ACC112 (cell line): ENCODE results near the gene MAST4.

Source experiments
- H2AFZ ChIP-seq: fragments of 200-600 bp; sonication (generic); one replicate; pipeline ENCODE4 v1.6.0; 2017; ENCODE audit warnings: antibody characterized with exemption, low read length; ENCODE audit not compliant: unreplicated experiment
- H3K27ac ChIP-seq: fragments of 200-600 bp; sonication (generic); 2 replicates; pipeline ENCODE4 v1.5.1; 2014; ENCODE audit warnings: low read depth, mild to moderate bottlenecking, antibody characterized with exemption, low read length, moderate library complexity
- H3K27me3 ChIP-seq: fragments of 200-600 bp; sonication (generic); 2 replicates; pipeline ENCODE4 v1.6.1; 2014; ENCODE audit warnings: mild to moderate bottlenecking, antibody characterized with exemption, low read length, moderate library complexity, mixed read lengths; ENCODE audit not compliant: insufficient read depth
- H3K36me3 ChIP-seq: fragments of 200-600 bp; sonication (generic); 2 replicates; pipeline ENCODE4 v1.6.1; 2016; ENCODE audit warnings: mild to moderate bottlenecking, antibody characterized with exemption, low read length, moderate library complexity, mixed read lengths; ENCODE audit not compliant: insufficient read depth
- H3K4me1 ChIP-seq: fragments of 200-600 bp; sonication (generic); one replicate; pipeline ENCODE4 v1.6.1; 2016; ENCODE audit warnings: low read length, mixed read lengths; ENCODE audit not compliant: insufficient read depth, unreplicated experiment, control insufficient read depth
- H3K4me3 ChIP-seq: fragments of 200-600 bp; sonication (generic); 2 replicates; pipeline ENCODE4 v1.5.1; 2014; ENCODE audit warnings: mild to moderate bottlenecking, low read depth, low read length
- H3K79me2 ChIP-seq: fragments of 200-600 bp; sonication (generic); one replicate; pipeline ENCODE4 v1.6.0; 2016; ENCODE audit warnings: low read length; ENCODE audit not compliant: control insufficient read depth, unreplicated experiment, insufficient read depth

MAST4 gene

DNA sequence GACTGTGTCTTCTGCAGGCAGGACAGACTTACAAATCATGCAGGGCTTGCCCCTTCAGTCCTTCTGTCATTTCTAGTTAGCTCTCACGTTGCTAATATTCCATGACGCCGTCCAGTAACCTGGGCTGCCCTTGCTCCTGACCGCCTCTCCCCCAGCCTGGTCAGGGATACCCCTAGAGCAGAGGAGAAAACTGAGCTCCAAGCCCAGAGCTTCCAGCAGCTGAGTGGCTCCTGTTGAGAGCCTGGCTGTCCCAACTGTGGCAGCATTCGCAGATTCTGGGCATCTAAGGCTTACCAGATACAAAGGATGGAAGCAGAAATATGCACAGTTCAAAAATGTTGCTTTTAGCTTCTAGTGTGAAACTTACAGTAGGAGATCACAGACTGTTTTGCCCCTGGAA lies 415.2 kb downstream of the MAST4 start:
- peaks cover 19% of the 10 kb centered on the region for H3K79me2 ChIP-seq
- peak overlapping the region; percentile 71 for H3K27ac ChIP-seq
- peaks cover 68% of the 10 kb centered on the region for H3K4me1 ChIP-seq

GRCh38 chr5:67012171-67012570 lies 416.0 kb downstream of the MAST4 start:
- Histone ChIP-seq H3K27ac (peak overlapping the region; percentile 71), H3K27me3 (no peaks in the 10 kb centered on the region), H3K4me3 (no peak overlapping the region; the same call in 1 of the 2 replicates), H3K79me2 (peaks cover 11% of the 10 kb centered on the region), H3K4me1 (peaks cover 68% of the 10 kb centered on the region), H3K36me3 (no peaks in the 10 kb centered on the region), H2AFZ (no peak overlapping the region)

More for the DNA sequence above, 415.2 kb downstream of the MAST4 start:
- no peaks in the 10 kb centered on the region for H3K36me3 ChIP-seq
- no peaks in the 10 kb centered on the region for H3K27me3 ChIP-seq
- H3K4me3 ChIP-seq = peak overlapping the region; percentile 31
- H2AFZ ChIP-seq = peak overlapping the region; percentile 6

DNA sequence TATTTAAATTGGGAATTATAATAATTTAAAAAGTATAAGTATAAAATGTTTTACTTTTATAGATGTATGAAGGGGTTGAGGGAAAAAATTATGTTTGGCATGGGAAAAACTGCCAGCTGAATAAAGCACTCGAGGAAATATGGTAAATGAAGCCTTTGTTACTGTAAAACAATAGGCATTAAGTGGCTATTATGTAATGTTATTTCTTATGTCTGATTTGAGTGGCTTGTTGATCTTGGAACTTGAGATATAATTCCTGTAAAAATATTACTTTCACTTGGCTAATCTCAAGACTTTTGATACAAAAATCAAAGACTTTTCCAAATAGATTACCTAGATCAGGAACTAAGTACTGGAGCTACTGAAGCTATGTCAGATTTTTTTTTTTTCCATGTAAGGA lies 417.5 kb downstream of the MAST4 start:
- no peak overlapping the region for H3K27ac ChIP-seq
- H2AFZ ChIP-seq = no peak overlapping the region
- H3K79me2 ChIP-seq = peaks cover 2% of the 10 kb centered on the region
- peaks cover 66% of the 10 kb centered on the region for H3K4me1 ChIP-seq
- H3K36me3 ChIP-seq = no peaks in the 10 kb centered on the region
- no peaks in the 10 kb centered on the region for H3K27me3 ChIP-seq
- H3K4me3 ChIP-seq = no peak overlapping the region

DNA sequence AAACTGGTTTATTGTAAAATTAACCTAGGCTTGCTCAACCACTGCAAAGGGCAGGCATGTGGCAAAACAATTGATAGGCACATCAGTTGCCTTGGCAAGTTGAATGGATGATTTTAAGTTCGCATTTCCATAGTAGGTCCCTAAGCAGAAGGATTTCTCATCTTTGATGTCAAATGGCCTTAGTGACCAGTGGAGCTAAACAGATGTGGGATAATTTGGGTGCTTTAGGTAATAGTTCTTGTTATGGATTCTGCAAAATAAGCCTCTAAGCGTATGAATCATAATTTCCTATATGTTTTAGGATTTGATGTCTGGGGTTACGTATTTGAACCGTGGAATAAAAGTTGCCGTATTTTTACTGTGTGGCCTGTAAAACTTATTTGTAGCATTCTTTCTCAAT lies 418.0 kb downstream of the MAST4 start:
- H3K79me2 ChIP-seq = peaks cover 2% of the 10 kb centered on the region
- no peak overlapping the region for H2AFZ ChIP-seq

GRCh38 chr5:67014957-67015400 lies 418.8 kb downstream of the MAST4 start:
- Histone ChIP-seq H3K4me3 (peak overlapping the region; percentile 73), H2AFZ (peak overlapping the region; percentile 80), H3K79me2 (peaks cover 2% of the 10 kb centered on the region), H3K27ac (peak overlapping the region; percentile 54), H3K36me3 (no peaks in the 10 kb centered on the region), H3K27me3 (no peaks in the 10 kb centered on the region), H3K4me1 (peaks cover 66% of the 10 kb centered on the region)

More for the DNA sequence above, 418.0 kb downstream of the MAST4 start:
- peaks cover 66% of the 10 kb centered on the region for H3K4me1 ChIP-seq
- no peak overlapping the region for H3K27ac ChIP-seq
- no peaks in the 10 kb centered on the region for H3K27me3 ChIP-seq
- H3K4me3 ChIP-seq = no peak overlapping the region
- no peaks in the 10 kb centered on the region for H3K36me3 ChIP-seq

GRCh38 chr5:67015541-67016191 lies 419.5 kb downstream of the MAST4 start:
- Histone ChIP-seq H3K27ac (peak overlapping the region; percentile 54), H3K79me2 (peaks cover 6% of the 10 kb centered on the region), H2AFZ (peak overlapping the region; percentile 80), H3K36me3 (no peaks in the 10 kb centered on the region), H3K27me3 (no peaks in the 10 kb centered on the region), H3K4me3 (peak overlapping the region; percentile 73), H3K4me1 (peaks cover 60% of the 10 kb centered on the region)

DNA sequence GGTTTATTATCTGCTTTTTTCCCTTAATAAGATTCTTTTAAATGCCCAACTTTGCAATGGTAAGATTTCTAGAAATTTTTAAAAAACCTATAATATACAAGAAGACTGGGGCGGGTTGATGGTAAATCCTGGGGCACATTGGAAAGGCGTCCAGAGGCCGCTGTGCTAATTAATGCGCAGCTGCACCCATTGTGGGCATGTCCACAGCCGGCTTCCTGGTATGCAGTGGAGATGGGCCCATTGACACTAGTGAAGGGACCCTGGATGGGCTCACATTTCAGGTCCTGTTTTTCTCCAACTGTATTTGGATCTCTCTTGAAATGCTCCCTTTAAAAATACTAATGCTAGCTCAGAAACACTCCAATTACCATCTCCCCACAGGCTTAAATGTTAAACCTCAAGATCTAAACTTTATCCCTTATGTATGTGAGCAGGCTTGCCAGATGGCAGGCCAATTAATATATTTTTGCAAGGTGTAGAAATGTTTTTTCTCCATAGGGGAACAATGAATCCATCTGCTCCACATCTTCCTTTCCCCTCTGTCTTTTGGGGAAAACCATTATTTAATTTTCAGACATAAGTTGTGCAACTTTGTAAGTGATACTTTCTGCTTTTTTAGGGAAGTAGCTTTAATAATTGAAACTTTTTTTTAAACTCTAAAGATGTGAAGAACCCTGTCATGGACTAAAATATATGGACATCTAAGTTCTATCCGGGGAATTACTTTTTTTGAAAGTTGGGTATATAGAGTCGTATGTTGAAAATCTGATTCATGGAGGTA lies 423.1 kb downstream of the MAST4 start:
- Histone ChIP-seq H3K36me3 (no peaks in the 10 kb centered on the region), H3K4me1 (peaks cover 27% of the 10 kb centered on the region), H3K27me3 (no peaks in the 10 kb centered on the region), H3K27ac (no peak overlapping the region), H3K4me3 (no peak overlapping the region), H2AFZ (no peak overlapping the region), H3K79me2 (peaks cover 4% of the 10 kb centered on the region)

- Histone ChIP-seq H3K27me3 (no peaks in the 10 kb centered on the region), H3K27ac (no peak overlapping the region)
Observed at GRCh38 chr5:67020096-67020615, 424.0 kb downstream of the MAST4 start.

GRCh38 chr5:67021031-67021430 lies 424.8 kb downstream of the MAST4 start:
- no peaks in the 10 kb centered on the region for H3K27me3 ChIP-seq
- H3K79me2 ChIP-seq = peaks cover 4% of the 10 kb centered on the region
- H3K27ac ChIP-seq = no peak overlapping the region
- H2AFZ ChIP-seq = no peak overlapping the region
- H3K4me1 ChIP-seq = peaks cover 11% of the 10 kb centered on the region
- H3K36me3 ChIP-seq = no peaks in the 10 kb centered on the region
- no peak overlapping the region for H3K4me3 ChIP-seq

More at GRCh38 chr5:67020096-67020615, 424.0 kb downstream of the MAST4 start:
- H3K4me1 ChIP-seq = peaks cover 18% of the 10 kb centered on the region
- H3K36me3 ChIP-seq = no peaks in the 10 kb centered on the region
- no peak overlapping the region for H2AFZ ChIP-seq
- H3K79me2 ChIP-seq = peaks cover 4% of the 10 kb centered on the region
- no peak overlapping the region for H3K4me3 ChIP-seq

GRCh38 chr5:67021521-67021920 lies 425.3 kb downstream of the MAST4 start:
- no peak overlapping the region for H2AFZ ChIP-seq
- H3K27ac ChIP-seq = no peak overlapping the region
- peaks cover 4% of the 10 kb centered on the region for H3K79me2 ChIP-seq
- H3K36me3 ChIP-seq = no peaks in the 10 kb centered on the region
- no peak overlapping the region for H3K4me3 ChIP-seq
- H3K4me1 ChIP-seq = peaks cover 6% of the 10 kb centered on the region
- no peaks in the 10 kb centered on the region for H3K27me3 ChIP-seq
